Non-pigmented ciliary epithelial cell (primary cell): ENCODE data around the gene ABHD13.
"Not testable (repeated sequence)": the region's sequence is repeated elsewhere in the genome, so short reads cannot be mapped to it uniquely, and the experiment has no call there.

Source experiments
- DNase-seq: peaks from one replicate; pipeline ENCODE4 v3.0.0-alpha.2; 2010; ENCODE audit warnings: low read depth

Gene ABHD13

GRCh38 chr13:108218044-108218974, at the start of gene ABHD13:
ABHD13 (plus strand) TSS chr13:108218392; CDS start chr13:108229219, 10,827 bp downstream.
- DNase-seq, result peak; percentile 32

GRCh38 chr13:108168929-108169328, 49.3 kb upstream of the ABHD13 start:
- no peak for DNase-seq

DNA sequence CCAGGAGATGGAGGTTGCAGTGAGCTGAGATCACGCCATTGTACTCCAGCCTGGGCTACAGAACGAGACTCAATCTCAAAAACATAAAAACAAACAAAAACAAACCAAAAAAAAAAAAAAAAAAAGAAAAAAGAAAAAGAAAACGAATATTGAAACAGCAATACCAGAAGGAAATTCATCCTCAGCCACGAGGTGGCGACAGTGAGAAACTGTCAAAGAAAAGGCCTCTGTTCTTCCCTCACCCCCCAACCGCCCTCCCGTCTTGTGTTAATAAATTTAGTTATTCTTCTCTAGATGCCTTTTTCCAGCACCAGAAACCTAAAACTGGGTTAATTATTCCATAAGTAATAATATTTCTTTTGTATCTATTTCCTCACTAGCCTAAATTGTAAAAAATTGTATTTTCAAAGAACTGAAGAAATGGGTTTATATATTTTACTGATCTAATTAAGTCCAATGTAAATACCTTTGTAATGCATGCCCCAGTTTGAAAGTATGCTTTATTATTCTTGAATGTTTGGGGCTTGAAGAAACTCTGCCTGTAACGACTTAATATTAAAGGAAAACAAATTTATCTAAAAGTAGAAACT, 41.4 kb upstream of the ABHD13 start:
- DNase-seq, result no peak

GRCh38 chr13:108178078-108178477, 40.1 kb upstream of the ABHD13 start:
- DNase-seq, result no peak

DNA sequence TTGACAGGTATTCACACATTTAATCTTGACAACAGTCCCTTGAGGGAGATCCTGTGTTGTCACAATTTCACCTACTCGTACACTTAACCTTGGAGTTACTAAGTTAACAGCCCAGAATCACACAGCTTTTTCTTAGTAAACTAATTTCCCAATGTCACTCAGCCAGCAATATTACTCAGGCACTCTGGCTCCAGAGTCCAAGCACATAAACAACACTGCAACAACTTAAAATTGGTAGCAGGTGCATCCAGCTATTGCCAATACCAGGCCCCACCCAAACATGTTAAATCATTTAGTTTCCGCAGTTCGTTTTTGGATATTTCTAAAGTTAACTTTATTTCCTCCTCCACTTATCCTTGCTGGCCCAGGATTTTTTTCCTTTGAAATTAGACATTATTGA, 35.5 kb upstream of the ABHD13 start:
- no peak for DNase-seq

- no peak for DNase-seq
Measured at GRCh38 chr13:108185223-108185622, 33.0 kb upstream of the ABHD13 start.

GRCh38 chr13:108188260-108188659, 29.9 kb upstream of the ABHD13 start:
- no peak for DNase-seq

- DNase-seq, result no peak
Measured at GRCh38 chr13:108190897-108191296, 27.3 kb upstream of the ABHD13 start.

DNA sequence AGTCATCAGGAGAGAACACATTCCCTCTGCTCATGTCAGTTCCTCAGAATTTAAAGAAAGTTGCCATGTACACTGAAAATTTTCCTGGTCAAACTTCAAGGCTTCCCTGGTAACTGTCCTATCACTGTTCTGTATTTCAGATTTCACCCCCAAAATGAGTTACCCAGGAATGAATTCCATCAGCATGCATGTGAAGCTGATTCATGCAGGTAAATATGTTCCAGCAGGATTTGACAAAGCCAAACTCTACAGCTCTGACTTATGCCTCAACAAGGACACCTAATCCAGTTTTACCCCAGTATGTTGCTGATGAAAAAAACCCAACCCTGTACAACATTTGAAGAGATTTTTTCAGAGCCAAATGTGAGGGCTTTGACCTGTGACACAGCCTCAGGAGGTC, 24.4 kb upstream of the ABHD13 start:
- no peak for DNase-seq

- no peak for DNase-seq
Measured at GRCh38 chr13:108194435-108194936, 23.7 kb upstream of the ABHD13 start.

- no peak for DNase-seq
Measured at GRCh38 chr13:108195146-108195545, 23.0 kb upstream of the ABHD13 start.

DNA sequence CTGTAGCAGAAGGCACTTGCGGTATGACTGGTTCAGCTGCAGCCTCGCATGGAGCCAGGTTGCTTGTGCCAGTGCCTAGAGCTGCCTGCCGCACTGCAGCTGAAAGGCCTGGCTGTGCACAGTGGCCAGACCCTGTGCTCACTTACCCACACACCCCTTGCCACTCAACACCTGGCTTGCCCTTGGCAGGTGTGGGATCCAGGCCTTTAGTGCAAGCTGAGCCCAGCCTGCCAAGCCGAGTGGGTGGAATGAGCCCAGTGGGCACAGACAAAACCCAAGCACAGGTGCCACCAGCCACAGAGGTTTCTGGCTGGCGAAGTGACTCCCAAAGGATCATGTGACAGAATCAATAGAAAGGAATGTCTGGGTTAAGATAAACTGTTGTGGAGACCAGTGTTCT, 22.3 kb upstream of the ABHD13 start:
- DNase-seq, result no peak

GRCh38 chr13:108200781-108201398, 17.3 kb upstream of the ABHD13 start:
- peak; percentile 14 for DNase-seq

GRCh38 chr13:108210551-108210950, 7.6 kb upstream of the ABHD13 start:
- no peak for DNase-seq

DNA sequence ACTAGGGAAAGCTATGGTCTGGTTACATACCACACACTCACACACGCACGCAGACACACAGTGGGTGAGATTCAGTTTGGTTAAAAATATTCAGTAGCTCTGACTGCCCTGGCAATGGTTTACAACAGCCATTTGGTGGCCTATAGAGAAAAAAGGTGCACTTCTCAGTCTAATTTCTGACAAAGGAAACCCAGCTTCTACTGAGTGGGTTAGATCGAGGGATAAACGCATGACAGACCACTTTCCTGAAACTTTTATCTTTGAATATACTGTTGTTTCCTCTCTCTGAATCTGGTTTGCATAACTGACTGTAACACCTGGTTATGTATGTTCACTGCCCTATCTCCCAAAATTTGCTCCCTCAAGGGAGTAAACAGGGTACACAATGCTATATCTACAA, 5.3 kb upstream of the ABHD13 start:
- DNase-seq, result no peak

DNA sequence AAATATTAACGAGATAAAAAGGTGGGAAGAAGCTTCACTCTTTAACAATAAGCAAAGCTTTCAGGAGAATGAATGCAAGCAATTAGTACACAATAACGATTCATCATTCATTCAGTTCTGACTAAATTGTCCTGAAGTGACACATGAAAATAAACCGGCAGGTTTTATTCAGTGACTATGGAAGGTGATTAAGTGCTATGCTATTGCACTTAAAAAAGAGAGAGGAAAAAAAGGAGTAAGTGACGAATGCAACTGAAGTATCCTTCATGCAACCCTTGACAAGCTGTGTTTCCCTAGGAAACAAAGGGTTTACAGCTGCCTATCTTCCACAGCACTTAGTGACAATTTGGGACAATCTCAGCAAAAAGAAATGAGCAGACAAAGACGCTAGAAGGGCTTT, 4.2 kb upstream of the ABHD13 start:
- no peak for DNase-seq

DNA sequence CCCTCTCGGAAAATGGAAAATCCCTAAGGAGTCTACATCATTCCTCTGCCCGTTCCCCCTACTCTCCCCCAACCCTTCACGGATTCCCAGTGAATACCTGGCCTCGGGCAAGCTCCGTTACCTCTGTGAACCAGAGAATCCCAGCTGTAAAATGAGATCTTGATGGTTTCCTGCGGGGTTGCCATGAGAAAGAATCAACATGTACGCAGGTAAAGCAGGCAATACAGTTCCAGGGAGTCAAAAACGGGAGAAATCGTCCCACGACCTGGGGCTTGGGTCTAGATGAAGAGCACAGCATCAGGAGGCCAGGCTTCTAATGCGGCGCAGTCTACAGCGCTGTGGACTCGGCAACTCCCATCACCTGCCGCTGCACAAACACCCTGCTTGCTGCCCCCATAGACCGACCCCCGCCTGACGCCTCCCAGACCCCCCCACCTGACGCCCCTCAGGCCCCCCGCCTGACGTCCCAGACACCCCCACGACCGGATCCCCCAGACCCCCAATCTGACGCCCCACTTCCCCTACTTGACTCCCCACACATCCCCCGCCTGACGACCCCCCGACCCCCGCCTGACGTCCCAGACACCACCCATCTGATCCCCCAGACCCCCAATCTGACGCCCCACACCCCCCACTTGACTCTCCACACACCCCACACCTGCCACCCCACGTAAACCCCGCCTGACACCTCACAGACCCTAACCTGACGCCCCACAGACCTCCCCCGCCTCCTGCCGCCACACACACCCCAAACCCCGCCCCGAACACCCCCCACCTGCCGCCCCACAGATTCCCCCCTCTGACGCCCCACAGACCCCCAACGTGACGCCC, 3.5 kb upstream of the ABHD13 start:
- no peak for DNase-seq

DNA sequence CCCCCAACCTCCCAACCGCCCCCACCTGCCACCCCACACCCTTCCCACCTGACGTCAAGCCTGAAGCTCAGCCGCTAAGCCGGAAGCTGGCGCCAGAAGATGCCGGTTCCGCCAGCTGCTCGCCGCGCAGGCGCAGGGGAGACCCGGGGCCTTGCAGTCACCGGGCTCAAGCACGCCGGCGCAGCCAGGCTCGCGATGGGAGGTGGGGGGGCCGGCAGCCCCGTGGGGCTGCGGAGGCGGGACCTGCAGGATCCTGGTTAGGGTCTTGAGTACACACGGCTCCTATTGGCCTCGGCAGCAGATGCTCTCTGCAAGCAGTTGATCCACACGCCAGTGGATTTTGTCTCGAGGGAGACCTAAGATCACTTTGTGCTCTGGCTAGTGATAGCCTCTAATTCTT, 2.8 kb upstream of the ABHD13 start, which contains the start of gene LIG4:
TSS of gene LIG4 (minus strand) at position 101 of the 400 bp plus-strand sequence. CDS start 4,268 bp downstream, outside the sequence.
- DNase-seq, result peak; percentile 84

DNA sequence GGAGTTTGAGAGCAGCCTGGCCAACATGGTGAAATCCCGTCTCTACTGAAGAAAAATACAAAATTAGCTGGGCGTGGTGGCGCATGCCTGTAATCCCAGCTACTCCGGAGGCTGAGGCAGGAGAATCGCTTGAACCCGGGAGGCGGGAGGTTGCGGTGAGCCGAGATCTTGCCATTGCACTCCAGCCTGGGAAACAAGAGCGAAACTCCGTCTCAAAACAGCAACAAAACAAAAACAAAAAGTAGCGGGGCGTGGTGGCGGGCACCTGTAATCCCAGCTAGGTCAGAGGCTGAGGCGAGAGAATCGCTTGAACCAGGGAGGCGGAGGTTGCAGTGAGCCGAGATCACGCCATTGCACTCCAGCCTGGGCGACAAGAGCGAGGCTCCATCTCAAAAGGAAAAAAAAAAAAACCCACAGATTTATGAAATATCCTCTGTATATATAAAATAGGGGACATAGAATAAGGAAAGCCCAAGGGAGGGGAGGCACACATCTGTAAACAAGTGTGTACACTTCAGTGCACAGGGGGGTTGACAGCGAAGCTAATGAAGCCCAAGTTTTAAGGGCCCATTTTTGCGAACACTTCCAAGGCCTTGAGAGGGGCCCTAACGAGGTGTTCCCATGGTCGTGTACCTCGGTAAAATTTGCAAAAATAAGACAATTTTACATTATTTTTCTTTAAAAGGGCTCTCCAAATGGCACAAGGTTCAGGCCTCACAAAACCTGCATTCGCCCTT, 717 bp upstream of the ABHD13 start:
- DNase-seq, result not testable (repeated sequence)

DNA sequence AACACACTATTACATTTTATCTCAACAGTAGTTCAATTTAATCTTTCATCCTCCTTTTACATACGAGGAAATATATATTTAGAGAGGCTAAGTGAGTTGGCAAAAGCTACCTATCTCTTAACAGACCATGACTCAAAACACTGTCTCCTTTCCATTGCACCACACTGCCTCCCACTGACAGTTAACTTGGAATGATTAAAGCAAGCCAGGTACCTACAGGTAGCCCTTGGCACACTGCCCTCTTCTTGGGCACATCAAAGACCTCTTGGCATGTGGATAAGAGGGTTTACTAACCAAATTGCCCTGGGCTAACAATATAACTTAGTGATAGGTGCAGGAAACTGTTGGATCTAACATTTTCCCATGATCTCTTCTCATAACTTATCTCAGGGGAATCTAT, 1.8 kb downstream of the ABHD13 start:
- no peak for DNase-seq
